Nephron progenitor cell (in vitro differentiated cells): Measurements from ENCODE around the gene EPN2.

Experiments used
- DNase-seq: peaks from one replicate; pipeline ENCODE4 v3.0.0; 2021
- H3K27ac Mint-ChIP-seq: 2 replicates; pipeline ENCODE4 v1.8.0; 2021; ENCODE audit warnings: mild to moderate bottlenecking, moderate library complexity, mixed read lengths
- H3K27me3 Mint-ChIP-seq: 2 replicates; pipeline ENCODE4 v1.8.0; 2021; ENCODE audit warnings: mild to moderate bottlenecking, low read depth, mixed read lengths; ENCODE audit not compliant: poor library complexity
- H3K36me3 Mint-ChIP-seq: 2 replicates; pipeline ENCODE4 v1.8.0; 2021; ENCODE audit warnings: low read depth, mixed read lengths
- H3K4me1 Mint-ChIP-seq: 2 replicates; pipeline ENCODE4 v1.8.0; 2021; ENCODE audit warnings: mixed read lengths
- H3K4me3 Mint-ChIP-seq: 2 replicates; pipeline ENCODE4 v1.8.0; 2021; ENCODE audit warnings: mild to moderate bottlenecking, moderate library complexity, mixed read lengths
- H3K9me3 Mint-ChIP-seq: 2 replicates; pipeline ENCODE4 v1.8.0; 2021; ENCODE audit warnings: mild to moderate bottlenecking, moderate library complexity, mixed read lengths
- CTCF ChIP-seq: fragments of 200-600 bp; sonication (generic); IDR thresholded peaks from 2 replicates; pipeline ENCODE4 v1.5.0; 2021; ENCODE audit warnings: antibody characterized with exemption

The EPN2 gene

DNA sequence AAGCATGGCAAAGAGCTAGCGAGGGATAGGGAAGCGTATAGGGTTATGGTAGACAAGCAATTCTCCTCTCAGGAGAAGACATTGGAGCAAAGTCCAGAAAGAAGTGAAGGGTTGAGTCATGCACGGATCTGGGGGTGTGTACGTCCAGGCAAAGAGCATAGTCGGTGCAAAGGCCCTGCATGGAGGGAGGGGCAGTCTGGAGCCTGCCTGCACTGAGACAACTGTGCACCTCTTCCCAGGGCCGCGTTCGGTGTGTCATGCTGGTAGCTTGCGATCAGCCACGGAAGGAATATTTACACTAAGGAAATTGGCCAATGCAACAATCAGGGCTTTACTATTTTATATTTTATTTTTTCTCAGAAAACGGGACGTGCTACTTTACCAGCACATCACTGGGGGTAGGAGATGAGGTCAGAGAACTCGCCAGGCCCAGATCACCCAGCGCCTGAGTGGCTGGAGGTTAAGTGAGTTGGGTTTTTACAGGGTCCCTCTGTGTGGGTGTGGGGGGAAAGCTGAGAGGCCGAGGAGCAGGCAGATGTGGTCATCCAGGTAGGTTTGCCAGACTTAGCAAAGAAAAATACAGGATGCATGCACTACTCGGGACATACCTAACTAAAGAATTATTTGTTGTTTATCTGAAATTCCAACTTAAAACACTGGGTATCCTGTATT is 132.1 kb downstream of the EPN2 start:
- H3K27ac Mint-ChIP-seq, result no peak overlapping the region
- H3K9me3 Mint-ChIP-seq, result no peaks in the 10 kb centered on the region
- no peaks in the 10 kb centered on the region for H3K36me3 Mint-ChIP-seq

DNA sequence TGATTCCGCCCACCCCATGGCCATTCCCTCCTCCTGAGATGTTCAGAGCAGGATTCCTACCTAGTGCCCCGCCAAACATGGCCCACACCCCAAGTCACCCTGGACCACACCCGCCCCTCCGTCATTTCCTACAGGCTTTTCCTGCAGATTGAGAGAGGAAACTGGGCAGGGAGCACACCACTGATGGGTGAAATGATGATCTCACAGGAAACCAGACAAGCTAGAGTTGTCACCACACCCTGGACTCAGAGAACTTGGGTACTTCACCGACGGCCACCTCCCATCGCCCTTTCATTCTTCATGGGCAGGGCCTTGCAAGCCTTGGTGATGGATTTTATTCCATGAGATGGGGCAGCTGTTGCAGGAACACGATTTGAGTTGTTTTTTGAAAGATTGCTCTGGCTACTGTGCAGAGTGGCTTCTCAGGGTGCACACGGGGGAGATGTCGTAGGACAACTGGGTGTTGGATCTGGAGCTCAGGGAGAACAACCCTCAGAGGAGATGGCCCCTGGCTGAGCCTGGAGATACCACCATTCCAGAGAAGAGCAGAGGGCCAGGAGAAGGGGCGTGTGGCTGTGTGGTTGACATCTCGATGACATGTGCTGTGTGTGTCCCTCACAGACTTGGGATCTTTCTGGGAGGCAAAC is 132.8 kb downstream of the EPN2 start:
- no peaks in the 10 kb centered on the region for H3K27me3 Mint-ChIP-seq
- peaks cover 32% of the 10 kb centered on the region for H3K4me1 Mint-ChIP-seq
- no peak overlapping the region for H3K27ac Mint-ChIP-seq
- no peak for TF ChIP-seq CTCF
- H3K9me3 Mint-ChIP-seq, result no peaks in the 10 kb centered on the region
- DNase-seq, result no peak
- no peak overlapping the region for H3K4me3 Mint-ChIP-seq
- H3K36me3 Mint-ChIP-seq, result no peaks in the 10 kb centered on the region

More for the DNA sequence above, 132.1 kb downstream of the EPN2 start:
- Mint-ChIP-seq H3K27me3 (no peaks in the 10 kb centered on the region), H3K4me3 (no peak overlapping the region), H3K4me1 (peaks cover 39% of the 10 kb centered on the region)
- no peak for DNase-seq
- no peak for TF ChIP-seq CTCF

DNA sequence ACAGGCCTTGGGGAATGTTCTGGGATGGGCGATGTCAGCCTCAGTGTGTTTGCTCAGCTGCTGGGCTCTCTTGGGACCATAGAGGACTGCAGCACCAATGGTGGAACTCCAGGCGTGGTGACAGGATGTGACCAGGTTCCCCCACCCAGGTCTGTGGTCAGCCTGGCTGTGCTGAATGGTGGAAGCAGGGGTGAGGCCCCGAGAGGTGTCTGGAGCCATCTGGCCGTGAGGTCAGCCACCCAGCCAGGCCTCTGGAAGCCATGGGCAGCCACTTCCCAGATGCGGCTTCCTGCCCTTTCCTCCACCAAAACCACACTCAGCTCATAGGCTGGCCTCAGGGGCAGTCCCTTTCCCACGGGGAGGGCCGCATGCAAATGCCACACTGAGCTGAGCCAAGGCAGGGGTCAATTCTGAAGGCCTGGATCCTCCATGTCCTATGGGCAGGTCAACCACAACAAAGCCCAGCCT is 133.4 kb downstream of the EPN2 start:
- Mint-ChIP-seq H3K27me3 (no peaks in the 10 kb centered on the region), H3K36me3 (no peaks in the 10 kb centered on the region)

GRCh38 chr17:19371259-19372010 is 134.3 kb downstream of the EPN2 start:
- peak overlapping the region; percentile 68 for H3K27ac Mint-ChIP-seq
- H3K4me3 Mint-ChIP-seq, result no peak overlapping the region
- no peak for TF ChIP-seq CTCF
- peaks cover 29% of the 10 kb centered on the region for H3K4me1 Mint-ChIP-seq
- no peak for DNase-seq
- no peaks in the 10 kb centered on the region for H3K27me3 Mint-ChIP-seq
- H3K9me3 Mint-ChIP-seq, result no peaks in the 10 kb centered on the region
- no peaks in the 10 kb centered on the region for H3K36me3 Mint-ChIP-seq

More for the DNA sequence above, 133.4 kb downstream of the EPN2 start:
- H3K9me3 Mint-ChIP-seq, result no peaks in the 10 kb centered on the region
- no peak for DNase-seq
- no peak overlapping the region for H3K27ac Mint-ChIP-seq
- peaks cover 29% of the 10 kb centered on the region for H3K4me1 Mint-ChIP-seq
- H3K4me3 Mint-ChIP-seq, result no peak overlapping the region
- no peak for TF ChIP-seq CTCF

DNA sequence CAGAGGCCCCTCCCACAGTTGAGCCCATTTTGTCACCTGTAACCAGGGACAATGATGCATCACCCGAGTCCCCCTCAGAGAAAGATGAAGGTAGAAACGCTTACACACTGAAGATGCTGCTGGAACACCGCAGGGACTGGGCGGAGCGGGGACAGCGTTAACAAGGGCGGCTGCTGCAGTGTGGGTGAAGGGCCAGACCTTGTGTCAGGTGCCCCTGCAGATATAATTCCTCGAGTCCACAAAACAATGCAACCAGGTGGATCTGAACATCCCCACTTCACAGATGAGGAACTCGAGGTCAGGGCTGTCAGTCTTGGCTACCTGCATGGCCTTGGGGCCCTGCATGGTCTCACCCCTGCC is 134.8 kb downstream of the EPN2 start:
- Mint-ChIP-seq H3K27me3 (no peaks in the 10 kb centered on the region), H3K27ac (no peak overlapping the region), H3K4me3 (no peak overlapping the region), H3K36me3 (no peaks in the 10 kb centered on the region), H3K4me1 (peaks cover 34% of the 10 kb centered on the region), H3K9me3 (no peaks in the 10 kb centered on the region)
- TF ChIP-seq CTCF, result no peak
- no peak for DNase-seq
